Right lobe of liver (tissue), 6 donors: ENCODE results near the gene ULK4. TPM values are rescaled to one million over a fixed set of nuclear protein-coding genes. Genes with fewer than 3 reads are reported as not detected.
"Not testable (repeated sequence)": the region's sequence is repeated elsewhere in the genome, so short reads cannot be mapped to it uniquely, and the experiment has no call there.

ENCODE experiments used
- ATAC-seq, 4 donors: fragments of 200-7000 bp; cut with Tn5 transposase; one replicate each; pipeline ENCODE4 v1.9.1; 2020; ENCODE audit warnings: mild to moderate bottlenecking in 4 of 4, moderate library complexity in 4 of 4
- DNase-seq, 3 donors: peaks; one replicate each; pipeline ENCODE4 v3.0.0-alpha.2; 2020
- H3K27ac ChIP-seq, 3 donors: fragments of 200-600 bp; one replicate each; pipeline ENCODE4 v1.8.0; 2022
- H3K27me3 ChIP-seq, 2 donors: fragments of 200-600 bp; one replicate each; pipeline ENCODE4 v1.8.0; 2022
- H3K36me3 ChIP-seq, 4 donors: fragments of 200-600 bp; sonication (generic) in 1 of 4; one replicate each; pipeline versions ENCODE4 v1.5.1 to v1.8.0; 2017 to 2022; ENCODE audit warnings: control low read depth in 1 of 4
- H3K4me1 ChIP-seq, 4 donors: fragments of 200-600 bp; sonication (generic) in 1 of 4; one replicate each; pipeline versions ENCODE4 v1.5.1 to v1.8.0; 2017 to 2022; ENCODE audit warnings: control low read depth in 1 of 4
- H3K4me3 ChIP-seq, 3 donors: fragments of 200-600 bp; one replicate each; pipeline ENCODE4 v1.8.0; 2022
- H3K9me3 ChIP-seq, 4 donors: fragments of 200-600 bp; sonication (generic) in 1 of 4; one replicate each; pipeline versions ENCODE4 v1.5.1 to v1.8.0; 2017 to 2022; ENCODE audit warnings: control low read depth in 1 of 4
- CTCF ChIP-seq, 4 donors: fragments of 200-600 bp in 3 of 4; fragments of 450-650 bp in 1 of 4; IDR thresholded peaks; one replicate each; pipeline versions ENCODE4 v1.5.1 to v1.8.0; 2016 to 2022; ENCODE audit warnings: antibody characterized with exemption in 4 of 4, mild to moderate bottlenecking in 2 of 4
- POLR2A ChIP-seq: fragments of 450-650 bp; IDR thresholded peaks from one replicate; pipeline ENCODE4 v1.6.1; 2017; ENCODE audit warnings: antibody characterized with exemption, mild to moderate bottlenecking
- WGBS: methylation state at CpG from one replicate; pipeline ENCODE4 v1.1.6; 2018; ENCODE audit warnings: low coverage, low lambda C conversion rate; ENCODE audit not compliant: insufficient coverage; ENCODE audit errors: missing lambda C conversion rate; 5-methylcytosine and 5-hydroxymethylcytosine counted together
- intact Hi-C, 2 donors: fragments of 100-400 bp; cut with DNase I; formaldehyde crosslinking; loops; one replicate each; pipeline versions ENCODE4 v1.11.2 to v1.14.1; 2022
- total RNA-seq, 6 experiments: library from RNA; depleted of rRNA in 2 of 6; stranded (reverse); fragments of >200 nt in 2 of 6; fragmentation: NEBNext Ultra II Directional in 3 of 6; extraction: Animal tissue kit (Norgen Biotek cat#: 25700) in 3 of 6; gene quantifications; one replicate each; pipeline versions ENCODE4 v1.1.0 to v1.2.4, GENCODE V29; 2016 to 2023
- donor health status: DM: no; HTN: yes; CAD: no.
- donor health status: DM: no; HTN: no; CAD: no.
- donor health status: DM: no; HTN: no; CAD: no.
- donor health status: DM: no; HTN: yes; CAD: no.
- donor health status: DM: no; HTN: yes; CAD: no.

The ULK4 gene
- total RNA-seq, 6 experiments from 2014 or later: 2.8 to 5.6 (median 4.9) TPM

DNA sequence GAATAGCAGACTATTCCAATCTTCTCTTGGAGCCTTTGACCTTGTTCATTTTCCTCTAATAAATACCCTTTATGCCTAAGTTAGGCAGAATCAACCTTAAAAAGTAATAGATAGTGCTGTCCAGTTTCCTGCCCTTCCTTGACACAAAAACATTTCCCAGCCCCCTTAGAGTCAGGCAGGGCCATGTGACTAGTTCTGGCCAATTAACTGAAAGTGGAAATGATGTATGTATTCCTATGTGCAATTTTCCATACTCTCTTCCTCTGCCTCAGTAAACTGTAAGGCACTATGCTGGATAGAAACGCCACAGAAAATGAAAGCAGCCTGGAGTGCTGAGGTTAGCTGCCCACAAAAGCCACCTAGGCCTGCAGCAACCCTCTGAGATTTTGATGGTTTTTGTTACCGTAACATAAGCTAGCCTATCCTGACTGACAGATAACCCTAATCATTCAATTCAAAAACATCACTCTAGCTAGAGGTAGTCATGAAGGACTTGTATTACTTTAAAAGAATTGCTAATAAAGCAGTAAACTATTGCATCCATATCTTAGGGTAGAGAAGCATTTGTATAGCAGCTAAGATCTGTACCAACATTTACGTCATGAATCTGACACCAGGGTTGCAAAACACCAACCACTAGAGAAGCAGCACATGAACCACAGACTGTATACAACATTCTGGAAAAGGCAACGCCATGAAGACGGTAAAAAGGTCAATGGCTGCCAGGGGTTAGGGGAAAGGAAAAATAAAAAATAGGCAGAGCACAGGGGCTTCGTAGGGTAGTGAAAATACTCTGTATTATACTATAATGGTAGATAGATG, 112.9 kb downstream of the ULK4 start:
- intact Hi-C loops: no loop called here
- Histone ChIP-seq H3K4me3 (no peak overlapping the region), H3K9me3 (no peaks in the 10 kb centered on the region), H3K27me3 (no peaks in the 10 kb centered on the region), H3K36me3 (no peaks in the 10 kb centered on the region), H3K4me1 (no peaks in the 10 kb centered on the region), H3K27ac (no peak overlapping the region)
- WGBS: 89% methylated on average over 6 of the region's 6 CpGs
- no peak for ATAC-seq
- TF ChIP-seq POLR2A: no peak
- TF ChIP-seq CTCF (IDR thresholded peaks at IDR 0.05): no peak
- DNase-seq: no peak

GRCh38 chr3:41847679-41848078, 114.2 kb downstream of the ULK4 start:
- Histone ChIP-seq H3K4me3 (no peak overlapping the region), H3K36me3 (no peaks in the 10 kb centered on the region), H3K9me3 (no peaks in the 10 kb centered on the region), H3K27me3 (no peaks in the 10 kb centered on the region), H3K4me1 (no peaks in the 10 kb centered on the region), H3K27ac (no peak overlapping the region)
- 85% methylated on average over 1 of the region's 1 CpG for WGBS
- intact Hi-C loops: no loop called here
- no peak for DNase-seq
- TF ChIP-seq POLR2A: no peak
- no peak for TF ChIP-seq CTCF (IDR thresholded peaks at IDR 0.05)
- ATAC-seq: no peak

DNA sequence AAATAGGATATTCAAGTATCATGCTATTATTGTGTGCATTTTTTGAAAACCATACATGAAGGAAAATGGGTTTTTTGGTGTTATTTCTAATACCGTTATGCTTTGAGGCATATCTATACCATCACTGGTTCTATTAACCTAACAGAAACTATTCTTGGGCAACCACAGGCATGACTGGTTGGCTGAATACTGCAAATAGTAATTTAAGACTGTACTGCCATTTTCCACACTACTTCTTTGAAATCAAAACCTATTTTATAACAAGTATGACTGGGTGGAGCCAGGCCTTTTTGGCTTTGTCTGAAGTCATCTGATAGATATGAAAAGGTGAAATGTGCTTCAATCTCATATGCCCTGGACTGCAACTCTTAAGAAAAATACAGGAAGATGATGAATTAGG, 115.1 kb downstream of the ULK4 start:
- no peak overlapping the region for H3K4me3 ChIP-seq
- ATAC-seq (no peak), DNase-seq (no peak)
- no peak overlapping the region for H3K27ac ChIP-seq
- no peak for TF ChIP-seq CTCF (IDR thresholded peaks at IDR 0.05)
- no peak for TF ChIP-seq POLR2A
- H3K4me1 ChIP-seq: no peaks in the 10 kb centered on the region
- intact Hi-C loops: no loop called here
- H3K9me3 ChIP-seq: no peaks in the 10 kb centered on the region
- WGBS: 71% methylated on average over 1 of the region's 1 CpG
- no peaks in the 10 kb centered on the region for H3K27me3 ChIP-seq
- no peaks in the 10 kb centered on the region for H3K36me3 ChIP-seq

DNA sequence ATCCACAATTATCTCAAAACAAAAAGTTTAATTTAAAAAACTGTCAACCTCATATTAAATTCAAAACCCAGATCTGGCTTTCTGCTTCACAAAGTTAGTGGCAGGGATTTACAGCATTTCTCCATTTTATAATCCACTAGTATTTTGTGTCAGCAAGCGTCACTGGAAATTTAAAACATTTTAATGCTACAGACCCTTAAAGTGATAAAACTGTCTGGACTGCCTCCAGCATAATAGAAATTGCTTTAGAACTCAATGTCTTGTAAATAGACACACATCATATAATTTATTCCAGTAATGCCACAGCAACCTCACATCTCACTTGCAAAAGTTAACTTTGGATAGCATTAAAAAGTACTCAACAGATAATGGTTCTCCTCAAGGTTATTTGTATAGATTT, 116.1 kb downstream of the ULK4 start:
- DNase-seq (no peak), ATAC-seq (no peak)
- no peaks in the 10 kb centered on the region for H3K27me3 ChIP-seq
- TF ChIP-seq POLR2A (no peak), CTCF (IDR thresholded peaks at IDR 0.05) (no peak)
- no peak overlapping the region for H3K27ac ChIP-seq
- H3K9me3 ChIP-seq: no peaks in the 10 kb centered on the region
- H3K4me1 ChIP-seq: no peaks in the 10 kb centered on the region
- H3K36me3 ChIP-seq: no peaks in the 10 kb centered on the region
- 95% methylated on average over 1 of the region's 1 CpG for WGBS
- intact Hi-C loops: no loop called here
- H3K4me3 ChIP-seq: no peak overlapping the region

DNA sequence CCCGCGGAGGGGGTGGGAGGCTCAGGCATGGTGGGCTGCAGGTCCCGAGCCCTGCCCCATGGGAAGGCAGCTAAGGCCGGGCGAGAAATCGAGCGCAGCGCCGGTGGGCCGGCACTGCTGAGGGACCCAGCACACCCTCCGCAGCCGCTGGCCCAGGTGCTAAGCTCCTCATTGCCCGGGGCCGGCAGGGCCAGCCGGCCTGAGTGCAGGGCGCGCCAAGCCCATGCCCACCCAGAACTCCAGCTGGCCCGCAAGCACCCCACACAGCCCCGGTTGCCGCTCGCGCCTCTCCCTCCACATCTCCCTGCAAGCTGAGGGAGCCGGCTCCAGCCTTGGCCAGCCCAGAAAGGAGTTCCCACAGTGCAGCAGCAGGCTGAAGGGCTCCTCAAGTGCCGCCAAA, 117.6 kb downstream of the ULK4 start:
- H3K27ac ChIP-seq, H3K27me3 ChIP-seq, intact Hi-C loops, H3K4me1 ChIP-seq, H3K4me3 ChIP-seq, DNase-seq, ATAC-seq, H3K9me3 ChIP-seq, H3K36me3 ChIP-seq: not testable (repeated sequence)
- WGBS: 88% methylated on average over 1 of the region's 24 CpGs

DNA sequence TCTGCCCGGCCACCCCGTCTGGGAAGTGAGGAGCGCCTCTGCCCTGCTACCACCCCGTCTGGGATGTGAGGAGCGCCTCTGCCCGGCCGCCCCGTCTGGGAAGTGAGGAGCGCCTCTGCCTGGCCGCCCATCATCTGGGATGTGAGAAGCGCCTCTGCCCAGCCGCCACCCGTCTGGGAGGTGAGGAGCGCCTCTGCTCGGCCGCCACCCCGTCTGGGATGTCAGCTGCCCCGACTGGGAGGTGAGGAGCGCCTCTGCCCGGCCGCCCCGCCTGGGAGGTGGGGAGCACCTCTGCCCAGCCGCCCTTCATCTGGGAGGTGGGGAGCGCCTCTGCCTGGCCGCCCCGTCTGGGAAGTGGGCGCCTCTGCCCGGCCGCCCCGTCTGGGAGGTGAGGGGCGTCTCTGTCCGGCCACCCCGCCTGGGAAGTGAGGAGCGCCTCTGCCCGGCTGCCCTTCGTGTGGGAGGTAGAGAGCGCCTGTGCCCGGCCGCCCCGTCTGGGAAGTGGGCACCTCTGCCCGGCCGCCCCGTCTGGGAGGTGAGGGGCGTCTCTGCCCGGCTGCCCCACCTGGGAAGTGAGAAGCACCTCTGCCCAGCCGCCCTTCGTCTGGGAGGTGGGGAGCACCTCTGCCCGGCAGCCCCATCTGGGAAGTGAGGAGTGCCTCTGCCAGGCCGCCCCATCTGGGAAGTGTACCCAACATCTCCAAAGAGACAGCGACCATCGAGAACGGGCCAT, 120.8 kb downstream of the ULK4 start:
- H3K4me3 ChIP-seq, intact Hi-C loops, ATAC-seq, H3K27me3 ChIP-seq, H3K9me3 ChIP-seq, H3K4me1 ChIP-seq, H3K27ac ChIP-seq, H3K36me3 ChIP-seq, DNase-seq: not testable (repeated sequence)
- WGBS: 93% methylated on average over 4 of the region's 52 CpGs
